HG02981 (cell line): ENCODE data around the gene PRSS21.

ENCODE experiments used
- ATAC-seq: cut with Tn5 transposase; IDR thresholded peaks from one replicate; pipeline ENCODE4 v1.9.1; 2021; ENCODE audit warnings: mild to moderate bottlenecking, moderate library complexity; ENCODE audit not compliant: unreplicated experiment

Gene PRSS21, protein sequence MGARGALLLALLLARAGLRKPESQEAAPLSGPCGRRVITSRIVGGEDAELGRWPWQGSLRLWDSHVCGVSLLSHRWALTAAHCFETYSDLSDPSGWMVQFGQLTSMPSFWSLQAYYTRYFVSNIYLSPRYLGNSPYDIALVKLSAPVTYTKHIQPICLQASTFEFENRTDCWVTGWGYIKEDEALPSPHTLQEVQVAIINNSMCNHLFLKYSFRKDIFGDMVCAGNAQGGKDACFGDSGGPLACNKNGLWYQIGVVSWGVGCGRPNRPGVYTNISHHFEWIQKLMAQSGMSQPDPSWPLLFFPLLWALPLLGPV

DNA sequence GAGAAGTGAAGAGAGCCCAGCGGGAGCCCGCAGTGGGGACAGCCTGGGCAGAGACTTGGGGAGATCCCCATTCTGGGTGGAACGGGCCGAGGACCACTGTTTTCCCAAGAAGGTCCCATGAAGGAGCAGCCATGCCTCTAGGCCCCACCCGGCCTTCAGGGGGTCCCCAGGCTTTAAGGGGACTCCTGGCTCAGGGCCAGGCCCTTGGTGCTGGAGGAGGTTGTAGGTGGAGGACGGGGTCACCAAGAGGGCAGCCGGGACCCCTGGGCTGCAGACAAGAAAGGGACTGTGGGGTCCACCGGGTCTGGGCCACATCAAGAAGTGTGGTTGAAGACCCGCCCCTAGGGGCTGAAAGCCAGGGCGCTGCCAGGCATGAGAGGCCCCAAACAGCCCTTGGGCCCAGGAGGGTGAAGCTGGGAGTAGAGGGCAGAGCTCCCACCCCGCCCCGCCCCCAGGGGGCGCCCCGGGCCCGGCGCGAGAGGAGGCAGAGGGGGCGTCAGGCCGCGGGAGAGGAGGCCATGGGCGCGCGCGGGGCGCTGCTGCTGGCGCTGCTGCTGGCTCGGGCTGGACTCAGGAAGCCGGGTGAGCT is at the start of gene PRSS21:
TSS of gene PRSS21 (plus strand) at position 487 of the 589 bp plus-strand sequence. CDS start at position 519, 32 bp downstream.
- ATAC-seq: no peak

DNA sequence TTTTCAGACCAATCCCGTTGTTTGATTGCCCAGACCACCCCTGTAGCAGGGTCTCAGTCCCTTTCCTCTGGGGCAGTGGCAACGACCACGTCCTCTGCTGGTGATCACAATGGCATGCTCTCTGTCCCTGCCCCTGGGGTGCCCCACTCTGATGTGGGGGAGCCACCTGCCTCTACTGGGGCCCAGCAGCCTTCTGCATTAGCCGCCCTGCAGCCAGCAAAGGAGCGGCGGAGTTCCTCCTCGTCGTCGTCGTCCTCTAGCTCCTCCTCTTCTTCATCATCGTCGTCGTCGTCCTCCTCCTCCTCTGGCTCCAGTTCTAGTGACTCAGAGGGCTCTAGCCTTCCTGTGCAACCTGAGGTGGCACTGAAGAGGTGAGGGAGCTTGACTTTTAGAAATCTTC is 49.1 kb upstream of the PRSS21 start:
- no peak for ATAC-seq

DNA sequence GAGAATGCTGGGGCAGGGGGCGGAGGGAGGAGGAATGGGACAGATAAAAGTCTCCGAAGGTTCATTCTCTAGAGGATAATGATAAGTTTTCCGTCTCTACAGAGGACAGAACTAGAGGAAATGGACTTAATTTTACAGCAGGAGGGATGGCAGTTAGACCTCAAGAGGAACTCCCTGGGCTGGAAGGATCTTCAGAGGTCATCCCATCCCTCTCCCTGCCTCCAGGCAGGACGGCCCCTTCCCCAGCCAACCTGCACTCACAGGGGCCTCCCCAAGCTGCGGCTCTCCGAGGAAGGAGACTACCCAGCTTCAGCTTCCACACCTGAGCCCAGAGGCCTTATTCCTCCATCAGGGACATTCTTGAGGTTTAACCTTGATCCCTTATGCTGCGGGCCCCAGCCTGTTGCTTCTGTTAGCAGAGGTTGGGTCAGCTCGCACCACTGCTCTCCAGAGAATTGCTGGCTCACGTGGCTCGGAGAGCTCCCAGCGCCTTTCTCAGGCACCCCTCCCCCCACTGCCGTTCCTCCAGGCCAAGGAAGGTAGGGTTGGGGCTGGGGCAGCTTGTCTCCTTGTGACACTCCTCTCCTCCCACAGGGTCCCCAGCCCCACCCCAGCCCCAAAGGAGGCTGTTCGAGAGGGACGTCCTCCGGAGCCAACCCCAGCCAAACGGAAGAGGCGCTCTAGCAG is 48.5 kb upstream of the PRSS21 start:
- ATAC-seq: no peak

DNA sequence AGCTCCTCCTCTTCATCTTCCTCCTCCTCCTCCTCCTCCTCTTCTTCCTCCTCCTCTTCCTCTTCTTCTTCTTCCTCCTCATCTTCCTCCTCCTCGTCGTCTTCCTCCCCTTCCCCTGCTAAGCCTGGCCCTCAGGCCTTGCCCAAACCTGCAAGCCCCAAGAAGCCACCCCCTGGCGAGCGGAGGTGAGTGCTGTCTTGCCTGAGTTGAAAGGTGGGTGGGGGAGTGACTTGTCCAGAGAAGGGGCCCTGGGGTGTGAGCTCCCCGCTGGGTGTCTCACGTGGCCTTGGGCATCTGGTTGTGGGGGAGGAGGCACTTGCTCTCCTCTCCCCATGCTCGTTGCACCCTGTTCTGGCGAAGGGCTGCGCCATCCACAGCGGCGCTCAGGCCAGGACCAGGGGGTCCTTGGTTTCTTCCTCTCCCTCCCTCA is 47.9 kb upstream of the PRSS21 start:
- ATAC-seq: no peak

DNA sequence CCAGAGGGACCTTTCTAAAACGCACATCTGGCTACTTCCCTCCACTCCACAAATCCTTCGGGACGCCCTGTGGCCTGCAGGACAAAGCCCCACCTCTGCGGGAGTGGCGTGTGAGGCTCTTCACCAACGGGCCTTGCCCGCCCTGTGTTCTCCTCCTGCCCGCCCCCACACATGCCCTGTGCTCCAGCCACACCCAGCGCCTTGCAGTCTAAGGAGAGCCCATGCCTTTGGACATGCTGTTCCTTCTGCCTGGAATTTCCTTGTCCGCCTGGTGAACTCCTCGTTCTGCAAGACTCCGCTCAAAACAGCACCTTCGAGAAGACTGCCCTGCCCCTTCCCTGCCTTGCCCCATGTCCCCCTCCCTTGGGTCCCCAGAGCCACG is 47.4 kb upstream of the PRSS21 start:
- ATAC-seq: no peak

DNA sequence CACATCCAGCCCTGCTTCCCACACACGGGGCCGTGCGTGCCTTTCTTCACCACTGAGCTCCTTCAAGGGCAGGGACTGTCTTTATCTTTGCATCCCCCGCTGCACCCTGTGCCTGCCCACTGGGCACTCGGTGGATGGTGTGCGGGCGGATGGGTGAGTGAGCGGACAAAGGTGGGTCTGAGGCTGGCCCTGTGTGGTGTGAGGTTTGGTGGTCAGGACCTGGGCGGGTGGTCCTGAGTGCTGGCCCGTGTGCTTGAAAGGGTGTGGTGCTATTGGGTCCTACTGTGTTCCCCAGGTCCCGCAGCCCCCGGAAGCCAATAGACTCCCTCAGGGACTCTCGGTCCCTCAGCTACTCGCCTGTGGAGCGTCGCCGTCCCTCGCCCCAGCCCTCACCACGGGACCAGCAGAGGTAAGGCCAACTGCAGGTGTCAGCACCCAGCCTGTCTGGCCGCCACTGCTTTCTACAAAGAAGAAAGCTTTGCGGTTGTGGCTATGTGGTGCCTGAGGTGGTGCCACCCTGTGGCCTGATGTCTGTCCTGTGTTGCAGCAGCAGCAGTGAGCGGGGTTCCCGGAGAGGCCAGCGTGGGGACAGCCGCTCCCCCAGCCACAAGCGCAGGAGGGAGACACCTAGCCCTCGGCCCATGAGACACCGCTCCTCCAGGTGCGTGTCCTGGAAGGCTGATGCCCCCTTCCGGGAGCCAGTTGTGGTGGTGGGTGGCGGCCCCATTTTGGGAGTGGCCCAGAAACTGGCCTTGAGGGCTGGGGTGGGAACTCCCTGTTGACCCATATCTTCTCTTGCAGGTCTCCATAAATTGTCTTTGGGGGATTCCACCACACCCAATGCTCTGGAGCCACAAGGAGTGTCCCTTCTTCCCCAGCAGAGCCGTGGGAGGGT is 46.7 kb upstream of the PRSS21 start:
- no peak for ATAC-seq

DNA sequence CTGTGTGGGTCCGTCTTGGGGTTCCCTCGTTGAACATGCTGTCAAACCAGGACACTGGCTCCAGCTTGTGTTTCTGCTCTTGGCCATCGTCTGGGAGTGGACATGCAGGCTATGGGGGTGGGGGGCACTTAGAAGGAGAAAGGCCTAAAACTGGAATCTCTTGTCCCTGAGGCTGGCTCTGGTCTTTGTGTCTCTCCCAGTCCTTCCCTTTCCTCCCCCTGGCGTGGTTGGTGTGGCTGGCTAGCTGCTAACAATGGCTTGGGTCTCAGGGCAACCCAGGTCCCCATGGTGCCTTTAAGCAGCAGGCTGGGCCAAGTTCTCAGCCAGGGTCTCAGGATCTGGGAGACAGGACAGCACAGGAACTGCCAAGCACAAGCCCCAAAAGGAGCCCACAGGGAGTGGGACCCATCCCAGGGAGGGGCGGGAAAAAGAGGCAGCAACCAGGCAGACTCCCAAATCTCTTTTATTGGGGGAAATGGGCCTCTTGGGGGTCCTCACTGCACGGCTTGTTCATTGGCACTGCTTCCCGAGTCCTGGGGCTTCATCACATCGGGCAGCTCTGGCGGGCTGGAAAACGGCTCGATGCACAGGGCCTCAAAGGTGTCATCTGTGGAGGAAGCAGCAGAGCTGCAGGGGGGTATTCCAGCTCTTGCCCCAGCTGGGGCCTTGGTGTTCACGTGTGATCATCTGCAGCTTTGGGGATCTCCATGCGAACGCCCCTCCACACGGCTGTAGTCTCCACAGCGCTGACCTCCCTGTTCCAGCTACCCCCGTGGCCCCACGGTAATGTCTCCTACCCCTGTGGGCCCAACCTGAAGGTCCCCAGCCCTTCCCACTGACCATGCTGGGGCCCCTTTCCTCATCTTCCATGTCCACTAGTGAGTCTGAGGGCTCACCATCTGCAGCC is 45.3 kb upstream of the PRSS21 start:
- ATAC-seq: no peak

DNA sequence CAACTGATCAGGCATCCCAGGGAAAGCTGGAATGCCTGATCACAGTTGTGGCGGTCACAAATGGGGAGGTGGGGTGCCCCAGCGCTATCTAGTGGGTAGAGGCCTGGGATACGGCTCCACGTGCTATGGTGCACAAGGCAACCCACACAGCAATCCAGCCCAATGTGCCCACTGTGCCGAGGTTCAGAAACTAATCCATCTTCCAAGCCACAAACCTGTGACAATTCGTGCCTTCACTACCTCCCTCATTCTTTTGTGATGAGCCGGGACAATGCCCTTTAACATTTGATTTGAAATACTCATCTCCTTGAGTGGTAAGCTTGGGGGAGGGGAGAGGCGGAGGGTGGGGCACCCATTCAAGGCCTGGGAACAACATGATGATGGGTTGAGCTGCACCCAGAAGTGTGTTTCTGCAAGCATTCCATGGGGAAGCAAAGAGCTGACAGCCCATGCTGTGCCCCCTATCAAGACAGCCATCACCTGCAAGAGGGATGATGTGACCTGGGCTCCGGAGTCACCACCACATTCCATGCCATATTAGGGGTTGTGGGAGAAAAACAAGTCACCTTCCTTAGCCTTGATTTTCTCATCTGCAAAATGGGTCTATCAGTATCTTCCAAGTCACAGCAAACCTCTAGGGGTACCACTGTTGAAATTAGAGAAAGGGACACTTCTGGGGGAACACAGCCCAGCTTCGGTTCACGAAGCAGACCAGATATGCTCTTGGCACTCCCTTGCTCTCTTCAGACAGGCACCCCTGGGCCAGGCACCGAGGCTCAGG is 43.7 kb upstream of the PRSS21 start:
- ATAC-seq: no peak

DNA sequence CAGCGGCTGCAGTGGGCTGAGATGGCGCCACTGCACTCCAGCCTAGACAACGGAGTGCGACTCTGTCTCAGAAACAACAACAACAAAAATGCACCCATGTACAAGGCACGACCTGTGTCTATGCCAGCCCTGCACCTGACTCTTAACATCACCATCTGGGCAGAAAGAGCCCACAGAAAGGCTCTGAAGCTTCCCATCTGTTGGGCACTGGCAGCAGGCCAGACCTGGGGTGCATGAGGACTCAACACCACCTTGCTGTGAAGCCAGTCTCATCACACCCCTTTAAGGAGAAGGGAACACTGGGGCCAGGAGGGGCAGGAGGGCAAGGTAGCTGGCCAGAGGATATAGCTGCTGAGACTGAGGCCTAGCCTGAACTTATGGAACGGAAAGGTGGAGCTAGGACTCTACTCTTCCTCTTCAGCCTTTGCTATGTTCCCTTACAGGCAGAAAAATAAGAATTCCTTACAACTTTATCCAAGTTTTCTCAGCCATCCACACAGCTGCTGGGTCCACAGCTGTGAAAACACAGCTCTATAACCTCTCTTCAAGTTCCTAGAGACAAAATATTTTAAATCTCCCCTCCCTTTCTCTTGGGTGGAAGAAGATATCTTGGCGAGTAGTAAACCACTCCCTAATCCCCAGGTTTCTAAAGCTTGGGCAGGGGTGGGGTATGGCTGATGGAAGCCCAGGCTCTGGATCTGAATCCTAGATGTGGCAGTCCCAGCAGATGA is 42.7 kb upstream of the PRSS21 start:
- no peak for ATAC-seq

DNA sequence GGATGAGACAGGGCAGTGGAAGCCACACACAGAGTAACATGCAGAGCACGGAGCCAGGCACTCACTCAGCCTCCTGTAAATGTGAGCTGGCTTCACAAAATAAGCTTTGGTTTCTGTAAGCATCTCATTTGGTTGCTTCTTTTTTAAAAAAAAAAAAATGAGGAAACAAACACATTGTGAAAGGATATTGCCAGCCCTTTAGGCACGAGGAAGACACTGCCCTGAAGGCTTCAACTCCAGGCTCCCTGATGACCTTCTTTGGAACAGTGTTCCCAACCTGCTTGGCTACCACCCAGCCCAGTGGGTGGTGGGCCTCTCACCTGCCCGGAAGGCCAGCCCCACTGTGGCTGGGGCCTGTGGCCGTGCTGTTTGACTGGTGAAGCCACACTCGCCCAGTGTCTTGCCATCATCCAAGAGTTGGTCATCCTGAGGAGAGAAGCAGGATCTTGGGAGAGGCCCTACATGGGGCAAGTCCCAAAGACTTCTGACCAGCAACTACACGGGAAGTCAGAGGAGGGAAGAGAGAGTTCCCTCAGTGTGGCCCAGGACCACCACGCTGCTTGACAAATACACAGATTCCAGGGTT is 41.8 kb upstream of the PRSS21 start:
- ATAC-seq: no peak

DNA sequence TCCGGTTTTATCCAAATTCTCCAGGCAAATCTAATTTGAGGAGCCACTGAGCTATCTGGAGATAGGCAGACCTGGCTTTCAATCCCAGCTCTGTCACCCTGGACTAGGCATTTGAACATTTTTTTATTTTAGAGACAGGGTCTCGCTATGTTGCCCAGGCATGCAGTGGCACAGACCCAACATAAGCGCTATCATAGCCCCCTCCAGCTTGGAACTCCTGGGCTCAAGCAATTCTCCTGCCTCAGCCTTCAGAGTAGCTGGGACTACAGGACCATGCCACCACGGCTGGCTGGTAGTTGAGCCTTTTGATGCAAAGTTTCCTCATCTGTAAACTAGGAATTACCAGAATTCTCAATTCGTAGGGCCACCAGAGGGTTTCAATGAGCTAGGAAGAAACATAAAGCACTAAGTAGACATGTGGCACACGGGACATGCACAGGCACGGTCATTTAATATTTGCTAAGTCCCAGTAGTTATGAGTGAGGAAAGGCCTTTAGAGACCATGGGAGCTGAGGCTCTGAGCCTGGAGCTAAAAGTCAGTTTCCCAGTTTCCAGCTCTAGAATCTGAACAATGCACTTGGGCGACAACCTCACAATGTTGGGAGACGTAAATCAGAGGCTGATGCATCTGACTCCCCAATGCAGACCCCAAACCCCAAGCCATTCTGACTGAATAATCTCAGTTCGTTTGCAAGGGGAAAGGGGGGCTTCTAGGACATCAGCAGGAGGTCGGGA is 41.1 kb upstream of the PRSS21 start:
- no peak for ATAC-seq

DNA sequence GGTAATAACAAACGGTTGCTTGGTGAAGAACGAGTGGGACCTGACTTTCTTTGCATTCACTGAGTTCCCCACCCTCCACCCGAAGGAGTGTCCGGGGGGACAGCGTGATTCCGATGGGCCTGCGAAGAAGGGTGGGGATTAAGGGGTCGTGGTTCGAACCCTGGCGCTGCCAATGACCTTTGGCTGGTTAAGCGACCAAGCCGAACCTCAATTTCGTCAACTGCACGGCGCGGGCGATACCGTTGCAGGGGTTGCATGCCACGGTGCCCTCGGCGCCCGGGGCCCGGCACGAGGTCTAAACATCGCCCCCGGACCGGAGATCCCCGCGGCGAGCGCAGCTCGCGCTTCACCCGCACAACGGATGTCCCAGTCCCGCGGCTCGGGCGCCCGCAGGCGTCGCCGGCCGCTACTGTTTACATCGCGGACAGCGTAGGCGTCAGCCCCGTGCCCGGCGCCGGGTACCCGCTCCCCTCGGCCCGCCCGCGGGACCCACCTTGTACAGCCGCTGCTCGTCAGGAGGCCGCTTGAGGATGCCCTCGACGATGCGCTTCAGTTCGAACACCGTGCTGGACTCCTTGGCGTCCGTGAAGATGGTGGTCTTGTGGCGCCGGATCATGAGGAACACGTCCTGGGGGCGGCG is 40.4 kb upstream of the PRSS21 start:
- peak; percentile 23 for ATAC-seq

DNA sequence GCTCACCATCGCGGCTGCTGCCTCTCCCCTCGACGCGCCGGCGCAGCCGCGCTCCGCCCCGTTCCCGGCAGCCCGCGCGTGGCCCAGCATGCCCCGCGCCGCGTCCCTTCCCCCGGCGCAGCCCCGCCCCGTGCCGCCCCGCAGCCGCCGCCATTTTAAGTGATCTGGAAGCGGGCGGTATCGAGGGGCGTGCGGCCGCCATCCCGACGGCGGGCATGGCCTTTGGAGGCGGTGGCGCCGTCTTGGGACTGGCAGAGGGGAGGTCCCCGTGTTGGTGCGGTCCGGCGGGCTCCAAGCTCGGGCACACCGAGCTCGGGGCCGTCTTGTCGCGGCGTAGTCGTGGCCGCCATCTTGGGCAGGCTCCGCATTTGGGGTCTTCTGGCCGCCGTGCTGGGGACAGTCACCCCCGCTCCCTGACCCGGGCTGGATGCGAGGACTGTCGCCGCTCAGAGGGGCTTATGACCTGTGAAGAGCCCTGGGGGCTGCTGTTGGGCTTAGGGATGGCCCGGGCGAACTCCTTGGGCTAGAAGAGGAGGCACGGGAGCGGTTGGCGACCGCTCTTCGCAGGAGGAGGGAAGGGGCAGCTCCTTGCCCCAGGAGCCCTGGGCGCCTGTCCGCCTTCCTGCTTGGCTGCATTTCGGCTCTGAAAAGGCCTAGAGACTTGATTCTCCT is 39.7 kb upstream of the PRSS21 start, which contains the start of gene ELOB:
TSS of gene ELOB (minus strand) at position 50 of the 672 bp plus-strand sequence. CDS start at position 9, 41 bp downstream.
- ATAC-seq: peak; percentile 85

DNA sequence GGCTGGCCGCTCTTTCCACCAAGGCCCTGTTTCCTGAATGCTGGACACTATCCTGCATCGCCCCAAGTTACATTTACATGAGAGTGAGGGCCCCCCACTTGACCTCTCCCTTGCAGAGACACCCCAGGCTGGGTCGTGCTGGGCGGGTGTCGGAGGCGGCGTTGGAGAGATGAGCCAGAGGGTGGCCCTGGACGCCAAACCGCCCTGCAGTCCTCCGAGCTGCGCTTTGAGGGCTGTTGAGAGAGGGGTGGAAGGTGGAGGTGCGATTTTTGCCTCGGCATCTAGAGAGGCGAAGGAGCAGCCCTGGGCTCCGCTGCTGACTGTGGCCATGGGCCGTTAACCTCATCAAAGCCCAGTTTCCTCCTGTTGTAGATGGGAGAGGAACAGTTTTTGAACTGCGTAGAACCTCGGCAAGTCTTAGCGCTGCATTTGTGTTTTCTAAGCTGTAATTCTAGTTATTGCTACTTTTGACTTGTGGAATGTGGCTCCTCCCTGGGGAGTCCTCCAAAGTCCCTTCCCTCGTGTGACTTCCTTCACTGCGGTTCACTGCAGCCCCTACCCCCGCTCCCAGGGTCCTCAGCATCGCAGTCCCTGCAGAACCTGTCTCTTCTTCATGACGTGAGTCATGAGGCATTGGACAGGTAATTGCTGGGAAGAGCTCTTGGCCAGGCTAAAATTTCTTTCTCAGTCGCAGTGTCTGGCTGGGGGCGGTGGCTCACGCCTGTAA is 39.0 kb upstream of the PRSS21 start:
- ATAC-seq: no peak

DNA sequence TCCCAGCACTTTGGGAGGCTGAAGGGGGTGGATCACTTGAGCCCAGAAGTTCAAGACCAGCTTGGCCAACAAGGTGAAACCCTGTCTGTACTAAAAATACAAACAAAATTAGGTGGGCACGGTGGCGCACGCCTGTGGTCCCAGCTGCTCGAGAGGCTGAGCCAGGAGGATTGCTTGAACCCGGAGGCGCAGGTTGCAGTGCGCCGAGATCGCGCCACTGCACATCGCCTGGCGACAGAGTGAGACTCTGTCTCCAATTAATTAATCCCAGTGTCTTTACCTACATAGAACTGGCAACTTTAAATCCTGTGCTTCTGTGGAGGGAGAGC is 38.4 kb upstream of the PRSS21 start:
- ATAC-seq: no peak
